ENCODE data around the gene TIMM50.

The TIMM50 gene

GRCh38 chr19:39500543-39500942 is 19.9 kb downstream of the TIMM50 start:
- no peak for DNase-seq (ENCODE audit: low read depth)

DNA sequence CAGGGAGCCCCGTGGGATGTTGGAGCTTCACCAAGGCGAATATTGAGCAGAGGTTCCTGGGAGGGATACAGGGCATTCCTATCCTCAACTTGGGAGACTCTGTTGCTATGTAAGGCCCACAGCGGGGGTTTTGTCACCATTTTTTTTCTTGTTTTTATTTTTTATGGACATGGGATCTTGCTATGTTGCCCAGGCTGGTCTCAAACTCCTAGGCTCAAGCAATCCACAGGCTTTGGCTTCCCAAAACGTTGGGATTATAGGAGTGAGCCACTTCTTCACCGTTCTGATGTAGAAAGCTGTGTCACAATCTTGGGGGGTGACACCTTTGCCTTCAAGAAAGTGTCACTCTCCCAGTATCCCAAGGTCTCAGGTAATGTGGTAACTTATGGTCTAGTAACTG is 20.7 kb downstream of the TIMM50 start:
- DNase-seq (ENCODE audit: low read depth) = no peak

DNA sequence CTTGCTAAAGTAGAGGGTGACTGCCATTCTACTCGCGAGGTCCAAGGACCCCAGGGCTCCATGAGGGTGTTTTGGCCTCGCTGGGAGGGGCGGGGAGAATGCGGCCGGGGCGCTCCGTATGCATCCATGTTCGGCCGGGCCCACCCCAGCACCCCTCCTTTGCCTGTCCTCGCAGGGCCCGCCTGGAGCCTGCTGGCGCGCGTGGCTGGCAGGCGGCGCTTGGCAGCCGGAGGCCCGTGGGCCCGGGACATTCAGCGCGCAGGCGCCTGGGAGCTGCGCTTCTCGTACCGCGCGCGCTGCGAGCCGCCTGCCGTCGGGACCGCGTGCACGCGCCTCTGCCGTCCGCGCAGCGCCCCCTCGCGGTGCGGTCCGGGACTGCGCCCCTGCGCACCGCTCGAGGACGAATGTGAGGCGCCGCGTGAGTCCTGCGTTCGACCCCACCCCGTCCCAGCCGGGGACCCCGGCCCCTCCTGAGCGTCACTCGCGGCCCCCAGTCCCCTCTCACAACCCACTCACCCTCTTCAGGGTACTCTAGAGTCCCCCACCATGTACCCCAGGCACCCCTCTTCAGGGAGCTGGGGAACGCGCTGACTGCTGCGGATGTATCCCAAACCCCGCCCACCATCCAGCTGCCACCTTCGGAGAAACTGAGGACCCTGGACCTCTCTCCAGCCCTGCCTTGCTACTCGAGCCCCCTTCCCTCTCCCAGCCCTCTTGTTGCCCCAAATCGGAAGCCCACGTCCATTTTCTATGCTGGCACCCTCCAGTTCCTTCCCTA is 22.2 kb downstream of the TIMM50 start:
- peak; percentile 76 for DNase-seq (ENCODE audit: low read depth)

- no peak for DNase-seq (ENCODE audit: low read depth)
Measured at GRCh38 chr19:39506598-39506943, 25.9 kb downstream of the TIMM50 start.

DNA sequence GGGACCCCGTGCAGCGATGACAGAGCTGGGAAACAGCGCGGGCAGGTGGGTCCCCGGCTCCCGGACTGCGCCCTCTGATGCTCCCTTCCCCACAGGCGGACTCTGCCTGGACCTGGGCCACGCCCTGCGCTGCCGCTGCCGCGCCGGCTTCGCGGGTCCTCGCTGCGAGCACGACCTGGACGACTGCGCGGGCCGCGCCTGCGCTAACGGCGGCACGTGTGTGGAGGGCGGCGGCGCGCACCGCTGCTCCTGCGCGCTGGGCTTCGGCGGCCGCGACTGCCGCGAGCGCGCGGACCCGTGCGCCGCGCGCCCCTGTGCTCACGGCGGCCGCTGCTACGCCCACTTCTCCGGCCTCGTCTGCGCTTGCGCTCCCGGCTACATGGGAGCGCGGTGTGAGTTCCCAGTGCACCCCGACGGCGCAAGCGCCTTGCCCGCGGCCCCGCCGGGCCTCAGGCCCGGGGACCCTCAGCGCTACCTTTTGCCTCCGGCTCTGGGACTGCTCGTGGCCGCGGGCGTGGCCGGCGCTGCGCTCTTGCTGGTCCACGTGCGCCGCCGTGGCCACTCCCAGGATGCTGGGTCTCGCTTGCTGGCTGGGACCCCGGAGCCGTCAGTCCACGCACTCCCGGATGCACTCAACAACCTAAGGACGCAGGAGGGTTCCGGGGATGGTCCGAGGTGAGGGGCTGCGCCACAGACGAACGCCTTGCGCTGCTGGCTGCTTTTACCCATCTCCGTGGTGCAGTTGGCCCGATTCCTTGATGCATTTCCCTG is 26.5 kb downstream of the TIMM50 start:
- DNase-seq (ENCODE audit: low read depth) = peak; percentile 74

DNA sequence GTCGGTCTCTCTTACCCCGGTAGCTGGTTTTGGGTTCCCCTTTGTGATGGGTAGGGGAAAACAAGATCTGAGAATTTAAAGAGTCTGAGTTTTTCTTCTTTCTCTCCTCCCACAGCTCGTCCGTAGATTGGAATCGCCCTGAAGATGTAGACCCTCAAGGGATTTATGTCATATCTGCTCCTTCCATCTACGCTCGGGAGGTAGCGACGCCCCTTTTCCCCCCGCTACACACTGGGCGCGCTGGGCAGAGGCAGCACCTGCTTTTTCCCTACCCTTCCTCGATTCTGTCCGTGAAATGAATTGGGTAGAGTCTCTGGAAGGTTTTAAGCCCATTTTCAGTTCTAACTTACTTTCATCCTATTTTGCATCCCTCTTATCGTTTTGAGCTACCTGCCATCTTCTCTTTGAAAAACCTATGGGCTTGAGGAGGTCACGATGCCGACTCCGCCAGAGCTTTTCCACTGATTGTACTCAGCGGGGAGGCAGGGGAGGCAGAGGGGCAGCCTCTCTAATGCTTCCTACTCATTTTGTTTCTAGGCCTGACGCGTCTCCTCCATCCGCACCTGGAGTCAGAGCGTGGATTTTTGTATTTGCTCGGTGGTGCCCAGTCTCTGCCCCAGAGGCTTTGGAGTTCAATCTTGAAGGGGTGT is 27.2 kb downstream of the TIMM50 start:
- DNase-seq (ENCODE audit: low read depth) = no peak

GRCh38 chr19:39508629-39509028 is 28.0 kb downstream of the TIMM50 start:
- no peak for DNase-seq (ENCODE audit: low read depth)

- no peak for DNase-seq (ENCODE audit: low read depth)
Measured at GRCh38 chr19:39509233-39509632, 28.6 kb downstream of the TIMM50 start.

DNA sequence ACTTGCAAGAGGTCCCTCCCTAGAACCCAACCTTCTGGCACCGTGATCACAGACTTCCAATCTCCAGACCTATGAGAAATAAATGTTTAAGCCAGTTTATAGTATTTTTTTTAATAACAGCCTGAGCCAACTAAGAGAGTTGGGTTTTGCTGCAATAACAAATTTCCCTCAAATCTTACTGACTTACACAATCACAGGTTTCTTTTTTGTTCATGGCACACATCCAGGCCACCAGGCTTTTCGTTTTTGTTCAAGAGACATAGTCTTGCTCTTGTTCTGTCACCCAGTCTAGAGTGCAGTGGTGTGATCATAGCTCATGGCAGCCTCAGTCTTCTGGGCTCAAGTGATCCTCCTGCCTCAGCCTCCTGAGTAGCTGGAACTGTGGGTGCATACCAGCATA is 32.4 kb downstream of the TIMM50 start:
- DNase-seq (ENCODE audit: low read depth) = no peak

- no peak for DNase-seq (ENCODE audit: low read depth)
Measured at GRCh38 chr19:39514840-39515550, 34.4 kb downstream of the TIMM50 start, which contains the start of gene SELENOV. SELENOV (plus strand) TSS chr19:39515139; CDS start chr19:39515213, 74 bp downstream.

- no peak for DNase-seq (ENCODE audit: low read depth)
Measured at GRCh38 chr19:39515551-39516191, 35.0 kb downstream of the TIMM50 start.

- DNase-seq (ENCODE audit: low read depth) = no peak
Measured at GRCh38 chr19:39516270-39516669, 35.6 kb downstream of the TIMM50 start.

DNA sequence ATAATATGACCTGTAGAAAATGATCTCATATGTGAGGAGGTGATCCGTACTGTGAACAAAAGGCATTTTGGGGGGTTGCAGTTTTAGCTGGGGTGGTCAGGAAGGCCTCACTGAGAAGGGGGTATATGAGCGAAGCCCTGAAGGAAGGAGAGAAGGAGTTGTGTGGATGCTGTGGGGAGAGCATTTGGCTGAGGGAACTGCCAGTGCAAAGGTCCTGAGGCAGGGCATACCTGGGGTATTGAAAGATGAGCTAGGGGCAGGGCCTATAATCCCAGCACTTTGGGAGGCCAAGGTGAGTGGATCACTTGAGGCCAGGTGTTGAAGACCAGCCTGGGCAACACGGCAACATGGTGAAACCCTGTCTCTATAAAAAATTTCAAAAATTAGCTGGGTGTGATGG is 36.8 kb downstream of the TIMM50 start:
- DNase-seq (ENCODE audit: low read depth) = no peak

GRCh38 chr19:39518458-39518857 is 37.8 kb downstream of the TIMM50 start:
- DNase-seq (ENCODE audit: low read depth) = no peak

DNA sequence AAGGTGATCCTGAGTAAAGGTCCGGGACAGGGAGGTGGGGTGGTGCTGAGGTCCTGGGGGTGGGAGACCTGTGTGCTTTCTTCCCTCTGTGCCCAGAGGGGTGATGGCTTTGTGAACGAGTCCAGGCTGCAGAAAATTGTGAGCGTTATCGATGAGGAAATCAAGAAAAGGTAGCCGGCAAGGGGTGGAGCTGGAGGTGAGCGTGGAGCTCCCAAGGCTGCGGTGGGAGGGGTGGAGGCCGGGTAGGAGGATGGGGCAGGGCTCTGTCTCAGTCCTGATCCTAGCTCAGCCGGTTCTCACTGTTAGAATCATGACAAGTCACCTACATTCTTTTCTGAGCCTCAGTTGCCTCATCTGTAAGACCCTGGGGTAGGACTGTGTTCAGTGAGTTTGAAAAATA is 38.3 kb downstream of the TIMM50 start:
- no peak for DNase-seq (ENCODE audit: low read depth)

DNA sequence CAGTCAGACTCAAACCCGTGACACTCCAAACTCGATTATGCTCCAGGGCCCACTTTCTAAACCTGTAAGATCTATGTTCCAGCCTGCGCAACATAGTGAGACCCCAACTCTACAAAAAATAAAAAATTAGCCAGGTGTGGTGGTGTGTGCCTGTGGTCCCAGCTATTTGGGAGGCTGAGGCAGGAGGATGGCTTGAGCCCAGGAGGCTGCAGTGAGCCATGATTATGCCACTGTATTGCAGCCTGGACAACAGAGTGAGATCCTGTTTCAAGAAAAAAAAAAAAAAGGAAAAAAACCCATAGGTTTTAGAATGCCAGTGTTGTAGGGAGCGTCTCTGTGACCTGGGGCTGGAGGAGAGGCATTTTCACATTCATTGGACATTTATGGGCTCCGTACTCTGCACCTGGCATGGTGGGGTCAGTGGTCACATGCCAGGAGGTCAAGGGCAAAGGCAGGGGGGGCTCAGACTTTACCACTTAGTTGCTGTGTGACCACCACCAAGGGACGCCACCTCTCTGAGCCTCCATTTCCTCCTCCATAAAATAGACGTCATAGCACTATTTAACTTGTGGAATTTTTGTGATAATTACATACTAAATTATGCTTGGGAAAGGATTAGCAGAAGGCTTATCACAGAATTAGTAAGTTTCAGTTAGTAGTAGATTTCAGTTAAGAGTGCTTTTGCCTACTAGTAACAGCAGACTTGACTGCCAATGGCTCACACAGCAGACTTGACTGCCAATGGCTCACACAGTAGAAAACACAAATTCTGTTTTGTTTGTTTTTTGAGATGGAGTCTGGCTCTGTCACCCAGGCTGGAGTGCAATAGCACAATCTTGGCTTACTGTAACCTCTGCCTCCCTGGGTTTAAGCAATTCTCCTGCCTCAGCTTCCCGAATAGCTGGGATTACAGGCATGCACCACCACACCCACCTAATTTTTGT is 40.2 kb downstream of the TIMM50 start:
- no peak for DNase-seq (ENCODE audit: low read depth)

DNA sequence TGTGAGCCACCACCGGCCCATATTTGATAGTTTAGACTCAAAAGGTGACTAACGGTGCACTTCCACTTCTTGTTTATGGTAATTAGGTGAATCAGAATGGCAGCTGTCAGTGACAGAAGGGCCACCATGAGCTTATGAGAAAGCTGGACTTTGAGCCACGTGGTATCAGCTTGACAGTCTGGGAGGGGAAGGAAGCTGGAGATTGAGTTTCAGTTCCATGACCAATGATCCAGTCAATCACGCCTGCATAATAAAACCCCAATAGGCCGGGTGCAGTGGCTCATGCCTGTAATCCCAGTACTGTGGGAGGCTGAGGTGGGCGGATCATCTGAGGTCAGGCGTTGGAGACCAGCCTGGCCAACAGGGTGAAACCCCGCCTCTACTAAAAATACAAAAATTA is 43.9 kb downstream of the TIMM50 start:
- DNase-seq (ENCODE audit: low read depth) = no peak

DNA sequence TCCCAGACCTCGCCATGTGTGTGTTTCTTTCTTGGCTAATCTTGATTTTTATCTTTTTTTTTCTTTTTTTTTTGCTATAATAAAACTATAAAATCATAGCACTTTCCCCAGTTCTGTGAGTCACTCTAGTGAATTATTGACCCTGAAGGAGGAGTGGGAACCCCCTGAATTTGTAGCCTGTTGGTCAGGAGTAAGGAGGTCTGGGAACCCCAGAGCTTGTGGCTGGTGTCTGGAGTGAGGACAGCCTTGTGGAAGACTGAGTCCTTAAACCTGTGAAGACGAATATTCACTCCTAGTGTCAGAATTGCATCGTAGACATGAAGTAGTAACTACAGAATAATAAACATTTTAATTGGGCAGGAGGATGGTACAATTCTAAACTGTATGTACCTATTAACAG is 44.6 kb downstream of the TIMM50 start:
- DNase-seq (ENCODE audit: low read depth) = no peak

DNA sequence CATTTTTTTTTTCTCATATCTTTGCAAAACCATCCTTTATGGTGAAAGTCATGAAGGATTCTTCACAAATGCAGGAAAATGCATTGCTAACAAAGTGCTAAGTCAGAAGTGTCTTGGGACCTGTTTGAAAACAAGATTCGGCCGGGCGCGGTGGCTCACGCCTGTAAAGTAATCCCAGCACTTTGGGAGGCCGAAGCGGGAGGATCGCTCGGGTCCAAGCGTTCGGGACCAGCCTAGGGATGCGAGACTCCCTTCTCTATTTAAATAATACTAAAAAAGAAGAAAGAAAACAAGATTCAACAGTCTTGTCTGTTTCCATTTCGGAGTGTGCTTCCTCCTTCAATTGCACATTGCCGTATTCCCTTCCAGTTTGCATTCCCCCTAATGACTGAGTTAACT is 51.2 kb downstream of the TIMM50 start:
- DNase-seq (ENCODE audit: low read depth) = no peak

DNA sequence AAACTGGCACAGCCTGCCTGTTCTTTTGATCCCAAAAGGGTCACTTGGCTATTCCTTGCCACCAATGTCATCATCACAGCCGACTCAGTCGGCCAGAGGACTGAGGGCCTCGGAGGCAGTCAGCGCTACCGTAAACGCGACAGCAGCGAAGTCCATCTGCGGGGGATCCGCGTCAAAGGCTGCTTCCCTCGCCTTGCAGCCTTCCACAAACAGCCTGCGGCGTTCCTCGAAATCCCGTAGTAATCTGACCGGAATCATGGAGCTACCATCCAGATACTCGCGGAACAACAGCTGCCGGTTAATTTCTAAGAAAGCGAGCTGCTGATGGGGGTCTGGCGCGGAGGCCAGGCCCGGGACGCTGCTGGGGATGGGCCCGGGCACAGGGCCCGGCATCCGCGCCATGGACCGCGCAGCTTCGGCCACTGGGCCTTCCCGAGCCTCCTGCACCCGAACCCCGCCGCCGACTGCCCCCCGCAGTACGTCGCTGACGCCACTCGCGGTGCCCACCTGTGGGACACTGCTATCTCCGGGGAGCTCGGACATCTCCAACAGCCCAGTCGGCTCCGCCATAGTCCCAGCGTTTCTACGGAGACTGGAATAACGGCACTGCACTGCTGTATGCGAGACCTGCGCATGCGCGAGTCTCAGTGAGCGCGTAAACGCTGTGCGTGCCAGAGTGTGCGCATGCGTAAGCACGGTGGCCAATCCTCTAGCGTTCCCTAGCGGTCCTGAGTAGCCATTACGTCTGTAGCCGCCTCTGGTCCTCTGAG is 51.8 kb downstream of the TIMM50 start, which contains the start of gene EID2B:
Gene EID2B (minus strand): TSS at position 620 of the 770 bp plus-strand sequence. CDS start 50 bp downstream, at position 570.
- peak; percentile 96 for DNase-seq (ENCODE audit: low read depth)
